Fibroblast of pulmonary artery (primary cell): ENCODE results near the gene COL4A6.
A peak's percentile ranks its signal among the peaks of the same experiment; 100 is the strongest.

Experiments
- DNase-seq: peaks from one replicate; pipeline ENCODE4 v3.0.0-alpha.2; 2010; ENCODE audit warnings: low read depth
- H3K4me3 ChIP-seq: replicated peaks from 2 replicates; pipeline ENCODE4 v1.5.1; 2011; ENCODE audit warnings: low read depth, mild to moderate bottlenecking, control low read depth, low read length, moderate library complexity
- CTCF ChIP-seq: IDR thresholded peaks from 2 replicates; pipeline ENCODE4 v1.5.1; 2011; ENCODE audit warnings: mild to moderate bottlenecking, control low read depth, low read length, inconsistent platforms; ENCODE audit errors: missing control alignments

The COL4A6 gene

DNA sequence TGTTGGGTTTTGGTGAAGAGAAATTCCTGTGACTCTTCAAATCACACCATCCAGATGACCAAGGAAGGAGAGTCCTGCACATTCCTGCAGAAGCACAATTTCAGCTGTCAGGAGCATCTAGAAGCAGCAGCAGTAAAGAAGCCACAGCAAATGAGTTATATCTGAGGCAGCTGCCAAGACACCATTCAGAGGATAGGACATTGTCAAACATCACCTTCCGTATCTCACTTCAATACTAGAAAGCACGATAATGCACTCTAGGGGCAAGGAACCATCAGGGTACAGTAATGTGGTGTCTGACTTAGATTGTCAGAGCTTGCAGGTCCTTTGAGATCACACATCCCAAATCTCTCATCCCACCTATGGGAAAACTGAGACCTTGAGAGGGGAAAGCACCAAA, 134.5 kb downstream of the COL4A6 start:
- TF ChIP-seq CTCF = no peak
- H3K4me3 ChIP-seq = no peak overlapping the region
- DNase-seq = no peak

DNA sequence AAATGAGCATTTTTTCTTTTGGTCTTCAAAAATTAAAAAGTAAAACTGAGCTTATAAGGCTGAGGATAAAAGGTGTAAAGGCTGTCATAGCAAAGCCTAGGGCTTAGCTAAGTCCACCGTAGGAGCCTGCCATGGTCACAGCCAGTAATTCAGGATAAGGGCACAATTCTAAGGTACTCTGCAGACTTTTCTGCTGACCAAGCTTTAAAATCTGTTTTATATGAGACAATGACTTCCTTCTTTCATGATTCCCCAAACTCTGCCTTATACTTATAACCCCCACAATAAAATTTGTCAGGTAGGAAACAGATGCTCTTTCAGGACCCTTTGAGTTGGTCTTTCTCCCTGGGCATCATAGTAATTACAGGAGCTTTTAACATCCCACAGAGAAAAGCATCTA, 138.5 kb downstream of the COL4A6 start:
- DNase-seq = no peak
- TF ChIP-seq CTCF = no peak
- H3K4me3 ChIP-seq = no peak overlapping the region

GRCh38 chrX:108299101-108299591, 139.1 kb downstream of the COL4A6 start:
- TF ChIP-seq CTCF = no peak
- no peak overlapping the region for H3K4me3 ChIP-seq
- peak; percentile 66 for DNase-seq

GRCh38 chrX:108298165-108298602, 140.0 kb downstream of the COL4A6 start:
- H3K4me3 ChIP-seq = no peak overlapping the region
- no peak for TF ChIP-seq CTCF
- DNase-seq = no peak

DNA sequence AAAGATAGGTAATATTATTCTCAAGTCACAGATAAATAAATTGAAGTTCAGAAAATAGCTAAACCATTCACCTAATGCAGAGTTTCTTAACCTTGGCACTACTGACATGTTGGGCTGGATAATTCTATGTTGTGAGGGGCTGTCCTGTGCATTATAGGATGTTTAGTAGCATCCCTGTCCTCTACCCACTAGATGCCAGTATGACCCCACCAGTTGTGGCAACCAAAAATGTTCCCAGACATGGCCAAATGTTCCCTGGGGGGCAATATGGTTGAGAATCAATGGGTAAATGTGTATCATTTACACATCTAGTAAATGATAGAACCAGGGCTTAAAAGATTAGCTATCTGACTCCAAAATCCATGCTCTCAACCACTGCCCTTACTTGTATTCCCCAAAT, 140.9 kb downstream of the COL4A6 start:
- no peak overlapping the region for H3K4me3 ChIP-seq
- DNase-seq = no peak
- no peak for TF ChIP-seq CTCF

DNA sequence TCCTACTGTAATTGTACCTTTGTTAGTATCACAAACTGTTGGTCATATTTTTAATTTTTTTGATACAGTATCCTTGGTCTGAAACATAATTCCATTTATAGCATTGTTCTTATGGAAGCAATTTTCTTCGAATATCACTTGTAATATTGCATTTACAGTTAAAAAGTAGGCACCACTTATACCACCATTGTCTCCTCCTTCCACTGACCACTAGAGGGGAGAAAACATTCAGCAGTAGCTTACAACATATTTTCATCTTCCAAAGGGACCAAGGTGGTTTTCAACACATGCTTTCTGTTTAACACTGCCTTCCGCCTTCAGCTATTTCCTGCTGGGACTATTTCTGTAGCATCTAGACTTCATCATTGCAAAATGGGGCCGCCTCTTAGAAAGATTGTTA, 146.2 kb downstream of the COL4A6 start:
- no peak for TF ChIP-seq CTCF
- no peak for DNase-seq
- H3K4me3 ChIP-seq = no peak overlapping the region

- no peak for DNase-seq
- no peak overlapping the region for H3K4me3 ChIP-seq
- TF ChIP-seq CTCF = no peak
Observed at GRCh38 chrX:108285918-108286317, 152.3 kb downstream of the COL4A6 start.
